HepG2 (cell line): ENCODE results near the gene DNAJC7. TPM values are rescaled to one million over a fixed set of nuclear protein-coding genes. Genes with fewer than 3 reads are reported as not detected.
A peak's percentile ranks its signal among the peaks of the same experiment; 100 is the strongest.

ENCODE experiments used
- MED8 ChIP-seq: sonication (generic); formaldehyde crosslinking; IDR thresholded peaks from 2 replicates; pipeline ENCODE4 v1.8.1; 2023; ENCODE audit warnings: mild to moderate bottlenecking, missing genetic modification reagents; ENCODE audit not compliant: insufficient replicate concordance
- MEIS1 ChIP-seq: sonication (generic); formaldehyde crosslinking; IDR thresholded peaks from 2 replicates; pipeline ENCODE4 v1.9.0; 2021; ENCODE audit warnings: mild to moderate bottlenecking, missing genetic modification reagents, moderate library complexity, borderline replicate concordance
- POLR2A ChIP-seq, 2 experiments: IDR thresholded peaks; 2 replicates each; pipeline ENCODE4 v1.6.1; 2011; ENCODE audit warnings: low read depth in 2 of 2, low read length in 2 of 2, mild to moderate bottlenecking in 1 of 2, moderate library complexity in 1 of 2; ENCODE audit not compliant: insufficient read depth in 1 of 2
- POLR2AphosphoS2 ChIP-seq: IDR thresholded peaks from 2 replicates; pipeline ENCODE4 v1.6.1; 2011; ENCODE audit warnings: low read depth, low read length, improper control_type of control experiment
- RARA ChIP-seq: IDR thresholded peaks from 2 replicates; pipeline ENCODE4 v1.6.1; 2016; ENCODE audit warnings: missing genetic modification reagents, missing compliant biosample characterization
- RBFOX2 ChIP-seq: fragments of 200-400 bp; formaldehyde crosslinking; IDR thresholded peaks from 2 replicates; pipeline ENCODE4 v1.6.1; 2017; ENCODE audit warnings: low read depth, mild to moderate bottlenecking, low read length
- ZBTB38 ChIP-seq: sonication (generic); formaldehyde crosslinking; IDR thresholded peaks from 2 replicates; pipeline ENCODE4 v1.5.1; 2020; ENCODE audit warnings: mild to moderate bottlenecking, missing genetic modification reagents
- polyA plus RNA-seq, 8 experiments: library from polyadenylated mRNA; depleted of rRNA in 3 of 8; stranded (reverse) in 7 of 8; unstranded in 1 of 8; fragments of >200 nt; fragmentation: Illumina TruSeq in 4 of 8; extraction: Trizol in 4 of 8; gene quantifications; 2 replicates each; pipeline versions ENCODE4 v1.2.1 to v1.2.3, GENCODE V29; 2011 to 2016; ENCODE audit warnings: low read depth in 4 of 8, missing spikeins in 1 of 8, mixed read lengths in 1 of 8; ENCODE audit not compliant: insufficient read depth in 1 of 8
- total RNA-seq, 5 experiments: library from RNA; depleted of rRNA; stranded (reverse); fragments of >200 nt; fragmentation: Illumina TruSeq; extraction: Trizol; gene quantifications; 2 replicates each; pipeline ENCODE4 v1.2.3, GENCODE V29; 2016; ENCODE audit warnings: low read depth in 1 of 5
- TF ChIP-seq, protein P1 (sequence below), 2 experiments: sonication (generic) in 1 of 2; formaldehyde crosslinking in 1 of 2; IDR thresholded peaks; 2 replicates each; pipeline versions ENCODE4 v1.4.0 to v1.6.1; 2016 to 2020; ENCODE audit warnings: borderline replicate concordance in 1 of 2, low read depth in 1 of 2, mild to moderate bottlenecking in 1 of 2, missing genetic modification reagents in 1 of 2

DNAJC7 gene
- total and polyA plus RNA-seq, 2 of the 13 experiments (the other 11 are each of a cell fraction or from before 2014, with no cell fraction given): 47.7 to 132 TPM

DNA sequence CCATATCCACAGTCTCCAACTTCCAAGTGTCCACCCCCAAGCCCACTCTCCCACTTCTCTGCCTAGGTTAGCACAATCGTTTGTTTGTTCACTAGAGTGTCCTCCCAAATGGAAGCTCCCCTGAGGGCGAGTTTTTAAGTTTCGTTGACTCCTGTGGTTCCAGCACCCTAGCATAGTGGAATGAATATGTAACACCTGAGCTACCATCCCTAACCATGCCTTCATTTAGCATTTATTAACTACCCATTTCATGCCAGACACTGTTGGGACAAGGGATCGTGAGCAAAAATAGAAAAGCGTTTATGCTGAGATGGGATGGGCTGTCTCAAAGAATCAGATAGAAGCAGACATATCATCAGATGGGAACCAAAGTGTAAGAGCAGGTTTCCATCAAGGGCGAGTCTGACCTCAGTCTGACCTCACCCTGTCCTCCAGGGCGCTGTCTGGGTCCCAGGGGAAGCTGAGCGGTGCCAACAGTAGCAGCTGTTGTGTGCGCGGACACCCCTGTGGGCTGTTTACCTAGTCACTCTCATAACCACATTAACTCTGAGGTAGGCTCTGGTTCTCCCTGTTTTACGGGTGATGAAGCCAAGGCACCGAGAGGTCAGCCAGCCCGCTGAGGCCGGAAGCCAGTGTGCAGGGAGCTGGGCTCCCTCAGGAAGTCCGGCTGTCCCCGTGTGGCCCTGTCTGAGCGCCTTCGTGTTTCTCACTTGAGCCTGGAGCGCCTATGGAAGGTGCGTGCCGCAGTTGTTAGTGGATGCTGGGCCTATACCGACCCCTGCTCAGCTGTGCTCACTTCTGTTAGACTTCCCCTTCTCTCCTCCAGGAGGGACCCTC is 44.5 kb downstream of the DNAJC7 start (continued):
- TF ChIP-seq, protein P1, sequence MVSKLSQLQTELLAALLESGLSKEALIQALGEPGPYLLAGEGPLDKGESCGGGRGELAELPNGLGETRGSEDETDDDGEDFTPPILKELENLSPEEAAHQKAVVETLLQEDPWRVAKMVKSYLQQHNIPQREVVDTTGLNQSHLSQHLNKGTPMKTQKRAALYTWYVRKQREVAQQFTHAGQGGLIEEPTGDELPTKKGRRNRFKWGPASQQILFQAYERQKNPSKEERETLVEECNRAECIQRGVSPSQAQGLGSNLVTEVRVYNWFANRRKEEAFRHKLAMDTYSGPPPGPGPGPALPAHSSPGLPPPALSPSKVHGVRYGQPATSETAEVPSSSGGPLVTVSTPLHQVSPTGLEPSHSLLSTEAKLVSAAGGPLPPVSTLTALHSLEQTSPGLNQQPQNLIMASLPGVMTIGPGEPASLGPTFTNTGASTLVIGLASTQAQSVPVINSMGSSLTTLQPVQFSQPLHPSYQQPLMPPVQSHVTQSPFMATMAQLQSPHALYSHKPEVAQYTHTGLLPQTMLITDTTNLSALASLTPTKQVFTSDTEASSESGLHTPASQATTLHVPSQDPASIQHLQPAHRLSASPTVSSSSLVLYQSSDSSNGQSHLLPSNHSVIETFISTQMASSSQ (IDR thresholded peaks at IDR 0.05; ENCODE audit: low read depth): no peak
- TF ChIP-seq, protein P1 (CRISPR knock-in tag; IDR thresholded peaks at IDR 0.05; ENCODE audit: borderline replicate concordance): no peak
- TF ChIP-seq RARA (CRISPR knock-in tag) (peak; percentile 30; the same call in 1 of the 2 replicates), RBFOX2 (peak; percentile 70; the same call in 1 of the 2 replicates), MED8 (CRISPR knock-in tag) (no peak), ZBTB38 (peak; percentile 23; the same call in 1 of the 2 replicates), POLR2AphosphoS2 (peak; percentile 37; the same call in 1 of the 2 replicates), POLR2A (IDR thresholded peaks at IDR 0.05; ENCODE audit: insufficient read depth in 1 of 2, low read depth in 2 of 2, low read length in 2 of 2) (peak; percentile 18 to 41; a peak in 2 of 4 replicates), MEIS1 (no peak)
